ENCODE measurements around the gene SPESP1. TPM values are rescaled to one million over a fixed set of nuclear protein-coding genes. Genes with fewer than 3 reads are reported as not detected.

The SPESP1 gene
- polyA plus RNA-seq, 1 of the 3 experiments (the other 2 are of a cell fraction), result not detected

GRCh38 chr15:68951813-68952212 is 21.5 kb downstream of the SPESP1 start:
- no peak for TF ChIP-seq POLR2AphosphoS5 (IDR thresholded peaks at IDR 0.05; ENCODE audit: low read depth, low read length)
- no peak for TF ChIP-seq EP300 (IDR thresholded peaks at IDR 0.05; ENCODE audit: borderline replicate concordance in 1 of 2, low read depth in 1 of 2, low read length in 1 of 2)
- no peak for TF ChIP-seq CTCF (IDR thresholded peaks at IDR 0.05)
- no peak for TF ChIP-seq SMC3 (IDR thresholded peaks at IDR 0.05; ENCODE audit: low read depth, low read length)
- no peak for TF ChIP-seq RCOR1 (IDR thresholded peaks at IDR 0.05; ENCODE audit: low read length)
- TF ChIP-seq EZH2phosphoT487 (IDR thresholded peaks at IDR 0.05; ENCODE audit: borderline replicate concordance, low read depth), result no peak
- TF ChIP-seq NFIC (IDR thresholded peaks at IDR 0.05; ENCODE audit: borderline replicate concordance), result no peak
- no peak for TF ChIP-seq RXRA (IDR thresholded peaks at IDR 0.05; ENCODE audit: borderline replicate concordance, low read depth)
- TF ChIP-seq FOXM1 (IDR thresholded peaks at IDR 0.05; ENCODE audit: low read depth), result no peak
- TF ChIP-seq TEAD4 (IDR thresholded peaks at IDR 0.05; ENCODE audit: borderline replicate concordance, insufficient read depth), result no peak
- no peak for TF ChIP-seq USF1 (IDR thresholded peaks at IDR 0.05; ENCODE audit: borderline replicate concordance, low read depth)
- no peak for TF ChIP-seq JUND (IDR thresholded peaks at IDR 0.05)
- no peak for TF ChIP-seq FOSL2 (IDR thresholded peaks at IDR 0.05; ENCODE audit: borderline replicate concordance, low read depth)
- TF ChIP-seq, protein P1, sequence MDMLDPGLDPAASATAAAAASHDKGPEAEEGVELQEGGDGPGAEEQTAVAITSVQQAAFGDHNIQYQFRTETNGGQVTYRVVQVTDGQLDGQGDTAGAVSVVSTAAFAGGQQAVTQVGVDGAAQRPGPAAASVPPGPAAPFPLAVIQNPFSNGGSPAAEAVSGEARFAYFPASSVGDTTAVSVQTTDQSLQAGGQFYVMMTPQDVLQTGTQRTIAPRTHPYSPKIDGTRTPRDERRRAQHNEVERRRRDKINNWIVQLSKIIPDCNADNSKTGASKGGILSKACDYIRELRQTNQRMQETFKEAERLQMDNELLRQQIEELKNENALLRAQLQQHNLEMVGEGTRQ (IDR thresholded peaks at IDR 0.05; ENCODE audit: borderline replicate concordance, low read depth, low read length), result no peak
- no peak for TF ChIP-seq ZBTB33 (IDR thresholded peaks at IDR 0.05; ENCODE audit: borderline replicate concordance, low read depth)
- no peaks in the 10 kb centered on the region for H4K20me1 ChIP-seq (ENCODE audit: insufficient read depth)
- H3K4me3 ChIP-seq (ENCODE audit: low read depth in 2 of 2, low read length in 1 of 2), result no peak overlapping the region
- ChIA-PET CTCF (no interaction called here), POLR2A (no interaction called here)
- no peaks in the 10 kb centered on the region for H3K79me2 ChIP-seq (ENCODE audit: insufficient read depth)
- no peaks in the 10 kb centered on the region for H3K4me1 ChIP-seq (ENCODE audit: control insufficient read depth in 1 of 2, insufficient read depth in 2 of 2, low read depth in 1 of 2, low read length in 1 of 2)
- H3K4me2 ChIP-seq, result no peak overlapping the region
- H3K9me3 ChIP-seq, result no peaks in the 10 kb centered on the region
- H3K27me3 ChIP-seq (ENCODE audit: insufficient read depth), result no peaks in the 10 kb centered on the region; the same call in 1 of the 2 replicates
- 61% methylated on average over 4 of the region's 4 CpGs for WGBS (ENCODE audit: low lambda C conversion rate)
- H3K9ac ChIP-seq, result no peak overlapping the region
- H2AFZ ChIP-seq (ENCODE audit: low read depth), result no peak overlapping the region
- H3F3A ChIP-seq (replicated peaks; ENCODE audit: insufficient read depth), result no peaks in the 10 kb centered on the region
- H3K27ac ChIP-seq (ENCODE audit: low read depth in 2 of 2, low read length in 1 of 2), result no peak overlapping the region
- H3K9me2 ChIP-seq, result no peaks in the 10 kb centered on the region
- no peaks in the 10 kb centered on the region for H3K36me3 ChIP-seq (replicated peaks in 1 of 2; ENCODE audit: control insufficient read depth in 1 of 2, insufficient read depth in 2 of 2, low read length in 1 of 2)
- no peak for DNase-seq
